HG03066 (cell line): ENCODE measurements around the gene SPINT1.

Experiments
- ATAC-seq: cut with Tn5 transposase; IDR thresholded peaks from one replicate; pipeline ENCODE4 v1.9.1; 2021; ENCODE audit warnings: low read depth; ENCODE audit not compliant: unreplicated experiment

Gene SPINT1

DNA sequence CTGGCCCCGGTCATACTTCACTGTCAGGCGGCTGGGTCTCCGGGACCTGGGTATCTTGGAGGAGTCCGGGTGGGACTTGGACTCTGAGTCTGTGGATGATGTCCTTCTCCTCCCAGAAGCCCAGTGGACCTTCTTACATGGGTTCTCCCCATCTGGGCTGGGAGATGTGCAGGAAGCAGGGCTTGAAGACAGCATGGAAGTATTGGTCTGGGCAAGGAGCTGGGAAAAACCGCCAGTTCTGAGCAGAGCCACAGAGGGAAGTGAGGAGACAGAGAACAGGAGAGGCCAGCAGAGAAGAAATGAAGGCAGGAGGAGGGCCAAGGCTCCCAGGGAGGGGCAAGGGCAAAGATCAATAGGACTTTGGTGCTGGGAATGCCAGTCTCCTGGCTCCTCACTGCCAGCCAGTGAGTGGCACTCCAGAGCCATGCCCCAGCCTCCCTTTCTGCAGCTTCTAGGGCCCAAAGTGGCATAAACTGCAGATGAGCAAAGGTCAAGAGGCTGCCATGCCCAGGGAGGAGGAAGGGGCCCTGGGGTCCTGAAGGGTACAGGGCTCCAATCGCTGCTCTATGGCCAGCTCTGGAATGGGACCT, 15.3 kb upstream of the SPINT1 start, which contains the start of gene PPP1R14D:
Gene PPP1R14D (minus strand): TSS at position 262 of the 590 bp plus-strand sequence. CDS start 67 bp downstream, at position 195.
- ATAC-seq: no peak

- no peak for ATAC-seq
These were observed 14.7 kb upstream of the SPINT1 start for GRCh38 chr15:40829115-40829514.

- no peak for ATAC-seq
These were observed 13.0 kb upstream of the SPINT1 start for GRCh38 chr15:40830884-40831283.

- ATAC-seq: no peak
These were observed 12.0 kb upstream of the SPINT1 start for GRCh38 chr15:40831861-40832260.

- no peak for ATAC-seq
These were observed 10.9 kb upstream of the SPINT1 start for GRCh38 chr15:40832903-40833302.

- no peak for ATAC-seq
These were observed 7.8 kb upstream of the SPINT1 start for GRCh38 chr15:40836020-40836419.

DNA sequence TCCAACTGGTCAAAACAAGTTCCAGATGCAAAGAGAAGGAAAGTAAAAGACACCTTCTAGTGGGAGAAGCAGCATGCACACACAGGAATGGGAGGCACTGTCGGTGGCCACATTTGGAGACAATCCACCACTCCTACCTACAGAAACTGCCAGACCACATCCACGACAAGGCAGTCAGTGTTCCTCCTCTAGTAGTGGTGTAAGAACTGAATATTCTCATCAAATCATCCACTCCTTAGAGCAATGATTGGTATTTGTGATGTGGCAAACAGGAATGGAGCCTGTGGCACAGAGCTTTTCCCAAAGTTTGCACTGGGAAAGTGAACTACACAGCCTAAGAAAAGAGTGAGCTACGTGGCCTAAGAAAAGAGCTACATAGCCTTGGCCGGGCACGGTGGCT, 5.1 kb upstream of the SPINT1 start:
- ATAC-seq: no peak

- ATAC-seq: no peak
These were observed 2.1 kb upstream of the SPINT1 start for GRCh38 chr15:40841741-40842140.

DNA sequence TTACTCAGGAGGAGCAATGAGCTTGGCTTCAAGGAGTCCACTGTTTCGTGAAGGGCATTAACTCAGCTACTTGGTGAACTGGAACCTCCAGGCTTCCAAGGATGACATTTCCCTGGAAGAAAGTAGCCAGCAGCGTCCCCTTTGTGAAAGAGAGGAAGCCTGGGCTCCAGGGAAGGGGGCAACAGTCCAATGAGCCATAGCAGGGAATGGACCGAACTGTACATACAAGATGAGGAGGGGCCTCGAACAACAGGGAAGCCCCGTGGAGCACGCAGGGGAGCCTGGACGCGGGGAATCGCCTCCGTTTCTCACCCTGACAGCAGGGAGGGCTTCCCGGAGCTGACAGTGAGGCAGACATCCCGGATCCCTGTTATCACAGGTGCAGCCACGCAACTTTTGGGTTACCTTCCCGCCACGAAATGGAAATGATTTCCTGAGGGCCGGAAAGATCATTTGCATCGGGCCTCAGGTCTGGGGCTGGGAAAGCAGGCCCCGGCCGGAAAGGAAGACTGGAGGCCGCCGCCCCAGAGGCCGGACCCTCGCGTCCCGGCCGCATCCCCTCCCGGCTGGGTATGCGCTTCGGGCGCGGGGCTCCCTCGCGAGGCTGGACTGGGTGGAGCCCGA, 475 bp upstream of the SPINT1 start:
- no peak for ATAC-seq

DNA sequence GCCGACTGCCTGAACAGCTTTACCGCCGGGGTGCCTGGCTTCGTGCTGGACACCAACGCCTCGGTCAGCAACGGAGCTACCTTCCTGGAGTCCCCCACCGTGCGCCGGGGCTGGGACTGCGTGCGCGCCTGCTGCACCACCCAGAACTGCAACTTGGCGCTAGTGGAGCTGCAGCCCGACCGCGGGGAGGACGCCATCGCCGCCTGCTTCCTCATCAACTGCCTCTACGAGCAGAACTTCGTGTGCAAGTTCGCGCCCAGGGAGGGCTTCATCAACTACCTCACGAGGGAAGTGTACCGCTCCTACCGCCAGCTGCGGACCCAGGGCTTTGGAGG, 815 bp downstream of the SPINT1 start:
- no peak for ATAC-seq

DNA sequence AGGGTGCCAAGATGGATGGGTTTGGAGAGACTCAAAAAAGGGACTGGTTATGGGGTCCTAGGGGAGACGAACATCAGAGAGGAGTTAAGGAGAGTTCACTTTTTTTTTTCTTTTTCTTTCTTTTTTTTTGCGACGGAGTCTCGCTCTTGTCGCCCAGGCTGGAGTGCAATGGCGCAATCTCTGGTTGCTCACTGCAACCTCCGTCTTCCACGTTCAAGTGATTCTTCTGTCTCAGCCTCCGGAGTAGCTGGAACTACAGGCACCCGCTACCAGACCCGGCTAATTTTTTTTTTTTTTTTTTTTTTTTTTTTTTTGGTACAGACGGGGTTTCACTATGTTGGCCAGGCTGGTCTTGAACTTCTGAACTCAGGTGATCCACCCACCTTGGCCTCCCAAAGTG, 1.2 kb downstream of the SPINT1 start:
- ATAC-seq: no peak

DNA sequence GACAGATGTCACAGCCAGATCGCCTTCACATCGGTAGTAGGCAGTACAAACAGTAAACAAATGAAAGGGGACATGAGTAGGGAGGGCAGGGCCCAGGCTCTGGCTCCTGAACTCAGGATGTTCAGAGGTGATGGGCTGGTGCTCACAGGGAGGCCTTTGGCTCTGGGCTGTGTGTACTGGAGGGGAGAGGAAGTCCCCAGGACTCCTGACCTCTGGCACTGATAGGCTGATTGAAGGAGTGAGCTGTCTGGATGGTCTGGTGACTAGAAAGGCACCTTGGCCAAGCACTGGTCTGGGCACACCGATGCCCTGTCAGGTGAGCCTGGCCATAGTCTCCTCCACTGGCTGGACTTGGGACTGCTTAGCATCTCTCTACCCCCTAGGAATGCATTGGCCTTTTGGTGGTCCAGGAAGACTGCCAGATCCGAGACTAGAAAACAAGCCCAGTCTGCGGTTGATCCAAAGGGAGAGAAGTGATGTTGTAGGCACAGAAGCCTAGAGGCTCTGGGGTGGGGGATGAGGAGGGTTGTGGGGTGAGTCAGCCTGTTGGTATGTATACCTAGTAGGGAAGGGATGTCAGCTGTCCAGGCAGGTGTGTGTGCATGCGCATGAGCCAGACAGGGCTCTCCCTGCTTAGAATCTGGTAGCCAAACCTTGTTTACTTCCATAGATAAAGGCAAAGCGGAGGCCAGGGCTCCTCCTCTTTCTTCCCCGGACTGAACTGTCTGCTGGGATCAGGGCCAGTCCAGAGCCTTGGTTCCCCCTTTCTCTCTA, 1.9 kb downstream of the SPINT1 start:
- ATAC-seq: no peak

GRCh38 chr15:40846841-40847222, 3.0 kb downstream of the SPINT1 start:
- no peak for ATAC-seq

DNA sequence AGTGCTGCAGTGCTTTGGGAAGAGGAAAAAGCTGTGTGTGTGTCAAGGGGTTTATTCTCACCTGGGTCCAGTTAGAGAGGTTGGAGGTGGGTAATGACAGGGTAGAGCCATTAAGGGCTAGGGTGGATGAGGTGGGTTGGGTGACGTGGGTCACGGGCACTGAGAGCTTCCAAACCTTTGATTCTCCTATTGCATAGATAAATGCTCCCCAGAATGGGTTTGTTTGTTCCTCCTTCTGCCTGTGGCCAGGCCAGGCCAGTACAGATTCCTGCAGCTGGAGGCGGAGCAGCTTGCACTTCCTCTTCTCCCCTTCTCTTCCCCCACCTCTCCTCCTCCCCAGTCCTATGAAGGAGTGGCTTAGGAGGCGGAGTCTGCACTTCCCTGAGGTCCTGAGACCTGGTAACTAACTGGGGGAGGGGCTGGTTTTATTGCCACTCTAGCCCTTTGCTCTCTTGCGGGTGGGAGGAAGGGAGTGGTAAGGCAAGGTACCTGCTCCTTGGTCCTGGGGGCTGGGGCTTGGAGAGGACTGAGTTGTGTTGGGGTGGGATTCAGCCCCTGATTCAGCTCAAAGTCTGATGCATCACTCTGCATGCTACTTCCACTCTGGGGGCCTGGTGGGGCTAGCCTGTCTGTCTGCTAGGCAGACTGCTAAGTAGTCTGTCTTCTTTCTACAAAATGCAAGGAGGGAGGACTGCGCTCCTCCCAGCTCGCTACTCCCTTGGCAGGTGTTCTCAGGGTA, 3.5 kb downstream of the SPINT1 start:
- peak; percentile 76 for ATAC-seq

DNA sequence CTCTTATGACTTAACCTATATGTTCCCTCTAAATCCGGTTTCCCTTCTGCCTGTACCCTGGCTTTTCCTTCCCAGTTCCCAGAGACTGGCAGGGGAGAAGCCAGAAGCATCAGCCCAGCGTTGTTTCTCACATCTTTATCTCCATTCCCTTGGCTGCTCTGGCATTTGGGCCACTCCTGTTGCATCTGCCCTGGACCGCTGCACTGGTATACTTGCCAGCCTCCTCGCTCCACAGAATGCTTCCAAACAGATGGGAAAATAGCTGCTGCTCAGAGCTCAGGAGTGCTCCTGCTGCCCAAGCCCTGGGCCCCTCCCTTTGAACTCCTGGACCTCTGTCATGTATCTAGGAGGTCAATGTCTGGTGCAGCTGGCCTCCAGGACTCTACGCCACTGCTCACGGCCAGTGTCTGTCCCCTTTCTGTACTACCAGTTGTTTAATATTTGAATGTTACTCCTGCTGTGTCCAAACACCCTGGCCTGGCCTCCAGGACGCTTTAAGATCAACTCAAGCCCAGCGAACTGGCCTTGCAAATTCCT, 6.8 kb downstream of the SPINT1 start:
- no peak for ATAC-seq

DNA sequence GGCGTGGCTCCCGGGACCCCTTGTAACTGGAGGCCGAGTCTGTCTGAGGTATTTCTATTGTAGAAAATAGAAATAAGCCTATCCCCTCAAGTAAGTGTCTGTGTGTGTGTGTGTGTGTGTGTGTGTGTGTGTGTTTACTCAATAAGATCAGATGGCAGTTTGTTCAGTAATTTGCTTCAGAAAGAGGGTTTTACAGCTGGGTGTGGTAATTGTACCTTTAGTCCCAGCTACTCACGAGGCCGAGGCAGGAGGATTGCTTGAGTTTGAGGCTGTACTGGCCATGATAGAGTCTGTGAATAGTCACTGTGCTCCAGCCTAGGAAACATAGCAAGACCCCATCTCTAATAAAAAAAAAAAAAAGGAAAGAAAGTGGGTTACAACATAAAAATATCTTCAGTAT, 8.7 kb downstream of the SPINT1 start:
- no peak for ATAC-seq

DNA sequence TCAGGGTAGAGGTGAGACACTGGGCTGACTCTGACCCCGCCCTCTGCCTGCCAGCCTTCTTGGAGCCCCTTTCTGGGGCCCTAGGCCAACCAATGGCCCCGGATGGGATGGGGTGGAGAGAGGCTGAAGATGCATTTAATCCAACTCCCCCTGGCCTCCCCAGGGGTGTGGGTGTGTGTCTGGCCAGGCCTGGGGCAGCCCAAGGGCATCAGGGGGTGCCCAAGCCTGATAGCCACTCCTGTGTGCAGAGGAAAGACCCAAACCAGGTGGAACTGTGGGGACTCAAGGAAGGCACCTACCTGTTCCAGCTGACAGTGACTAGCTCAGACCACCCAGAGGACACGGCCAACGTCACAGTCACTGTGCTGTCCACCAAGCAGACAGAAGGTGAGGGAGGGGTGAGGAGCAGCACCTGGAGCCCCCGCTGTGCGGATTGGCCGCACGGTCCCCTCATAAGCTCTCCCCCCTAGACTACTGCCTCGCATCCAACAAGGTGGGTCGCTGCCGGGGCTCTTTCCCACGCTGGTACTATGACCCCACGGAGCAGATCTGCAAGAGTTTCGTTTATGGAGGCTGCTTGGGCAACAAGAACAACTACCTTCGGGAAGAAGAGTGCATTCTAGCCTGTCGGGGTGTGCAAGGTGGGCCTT, 9.5 kb downstream of the SPINT1 start:
- no peak for ATAC-seq

GRCh38 chr15:40854161-40854560, 10.3 kb downstream of the SPINT1 start:
- no peak for ATAC-seq

DNA sequence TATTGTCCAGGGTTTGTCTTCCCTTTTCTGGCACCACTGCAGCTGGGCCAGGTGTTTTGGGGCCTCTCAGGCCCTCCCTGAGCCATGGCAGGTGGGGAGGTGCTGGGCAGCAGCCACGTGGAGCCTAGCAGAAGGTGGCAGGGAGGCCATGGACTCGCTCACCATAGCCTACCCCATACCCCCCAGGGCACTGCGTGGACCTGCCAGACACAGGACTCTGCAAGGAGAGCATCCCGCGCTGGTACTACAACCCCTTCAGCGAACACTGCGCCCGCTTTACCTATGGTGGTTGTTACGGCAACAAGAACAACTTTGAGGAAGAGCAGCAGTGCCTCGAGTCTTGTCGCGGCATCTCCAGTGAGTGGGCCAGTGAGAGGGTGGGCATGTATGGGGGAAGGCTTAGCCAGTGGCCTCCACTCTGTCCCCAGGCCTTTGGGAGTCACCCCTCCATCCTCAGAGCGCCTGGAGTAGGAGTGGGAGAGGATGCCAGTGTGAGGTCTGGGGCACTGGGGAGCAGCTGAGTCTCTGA, 11.9 kb downstream of the SPINT1 start:
- ATAC-seq: no peak

DNA sequence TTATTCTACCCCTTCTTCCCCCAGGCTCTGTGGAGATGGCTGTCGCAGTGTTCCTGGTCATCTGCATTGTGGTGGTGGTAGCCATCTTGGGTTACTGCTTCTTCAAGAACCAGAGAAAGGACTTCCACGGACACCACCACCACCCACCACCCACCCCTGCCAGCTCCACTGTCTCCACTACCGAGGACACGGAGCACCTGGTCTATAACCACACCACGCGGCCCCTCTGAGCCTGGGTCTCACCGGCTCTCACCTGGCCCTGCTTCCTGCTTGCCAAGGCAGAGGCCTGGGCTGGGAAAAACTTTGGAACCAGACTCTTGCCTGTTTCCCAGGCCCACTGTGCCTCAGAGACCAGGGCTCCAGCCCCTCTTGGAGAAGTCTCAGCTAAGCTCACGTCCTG, 12.9 kb downstream of the SPINT1 start:
- ATAC-seq: no peak
